ENCODE measurements around the gene GMDS.
A peak's percentile ranks its signal among the peaks of the same experiment; 100 is the strongest.

GMDS gene

GRCh38 chr6:1606780-1607515, 638.5 kb downstream of the GMDS start:
- DNase-seq: no peak

- no peak for DNase-seq
Observed at GRCh38 chr6:1605893-1606779, 639.3 kb downstream of the GMDS start.

GRCh38 chr6:1605004-1605892, 640.2 kb downstream of the GMDS start:
- no peak for DNase-seq

- DNase-seq: peak; percentile 89
Observed at GRCh38 chr6:1604158-1605003, 641.0 kb downstream of the GMDS start.

GRCh38 chr6:1603708-1604107, 641.7 kb downstream of the GMDS start:
- DNase-seq: no peak

GRCh38 chr6:1602049-1602713, 643.2 kb downstream of the GMDS start:
- DNase-seq: no peak

GRCh38 chr6:1601158-1602048, 644.0 kb downstream of the GMDS start:
- no peak for DNase-seq

- no peak for DNase-seq
Observed at GRCh38 chr6:1600764-1601157, 644.6 kb downstream of the GMDS start.

GRCh38 chr6:1600063-1600763, 645.2 kb downstream of the GMDS start:
- no peak for DNase-seq

GRCh38 chr6:1599469-1599868, 645.9 kb downstream of the GMDS start:
- no peak for DNase-seq

GRCh38 chr6:1598886-1599285, 646.5 kb downstream of the GMDS start:
- no peak for DNase-seq

GRCh38 chr6:1598433-1598832, 647.0 kb downstream of the GMDS start:
- no peak for DNase-seq

GRCh38 chr6:1597924-1598323, 647.5 kb downstream of the GMDS start:
- DNase-seq: no peak

- DNase-seq: no peak
Observed at GRCh38 chr6:1597121-1597744, 648.2 kb downstream of the GMDS start.

GRCh38 chr6:1596088-1596852, 649.1 kb downstream of the GMDS start:
- DNase-seq: peak; percentile 71

GRCh38 chr6:1595271-1596087, 649.9 kb downstream of the GMDS start:
- no peak for DNase-seq

GRCh38 chr6:1594445-1595200, 650.8 kb downstream of the GMDS start:
- no peak for DNase-seq
